NT2/D1 (cell line): ENCODE data around the gene WDR83.

Source experiments
- SUZ12 ChIP-seq: IDR thresholded peaks from 2 replicates; pipeline ENCODE4 v1.6.1; 2011; ENCODE audit not compliant: insufficient read length, insufficient read depth; ENCODE audit errors: extremely low read depth
- YY1 ChIP-seq: IDR thresholded peaks from 2 replicates; pipeline ENCODE4 v1.6.1; 2011; ENCODE audit not compliant: insufficient read length, insufficient read depth
- ZNF274 ChIP-seq: IDR thresholded peaks from 2 replicates; pipeline ENCODE4 v1.6.1; 2011; ENCODE audit warnings: mild to moderate bottlenecking, low read depth, low read length

- TF ChIP-seq YY1 (peak; percentile 49), ZNF274 (no peak), SUZ12 (no peak)
These were observed 2.9 kb downstream of the WDR83 start for GRCh38 chr19:12669270-12670158.
